Small intestine (tissue), 16 donors: ENCODE results near the gene GNB1L. TPM values are rescaled to one million over a fixed set of nuclear protein-coding genes. Genes with fewer than 3 reads are reported as not detected.

Experiments
- DNase-seq, 2 donors: peaks; one replicate each; pipeline versions ENCODE4 v3.0.0 to v3.0.0-alpha.2; 2013
- FAIRE-seq: peaks from 2 replicates; lab custom pipeline; 2012; peaks lifted over from hg19 to GRCh38; lab: Jason Lieb, UNC
- H3K27ac ChIP-seq, 3 donors: one replicate each; pipeline ENCODE4 v1.5.1; 2013; ENCODE audit warnings: low read length in 2 of 3, mild to moderate bottlenecking in 2 of 3, control low read depth in 1 of 3, inconsistent platforms in 1 of 3, low read depth in 1 of 3, moderate library complexity in 1 of 3
- H3K27me3 ChIP-seq, 3 donors: one replicate each; pipeline ENCODE4 v1.6.1; 2013; ENCODE audit warnings: low read length in 3 of 3, inconsistent platforms in 1 of 3; ENCODE audit not compliant: control insufficient read depth in 3 of 3, insufficient read depth in 3 of 3
- H3K36me3 ChIP-seq, 3 donors: one replicate each; pipeline ENCODE4 v1.6.1; 2013; ENCODE audit warnings: low read length in 3 of 3, inconsistent platforms in 1 of 3, low read depth in 1 of 3, mild to moderate bottlenecking in 1 of 3, moderate library complexity in 1 of 3; ENCODE audit not compliant: control insufficient read depth in 3 of 3, insufficient read depth in 2 of 3
- H3K4me1 ChIP-seq, 3 donors: one replicate each; pipeline ENCODE4 v1.6.1; 2013; ENCODE audit warnings: low read length in 2 of 3, inconsistent platforms in 1 of 3, low read depth in 1 of 3, mild to moderate bottlenecking in 1 of 3, moderate library complexity in 1 of 3; ENCODE audit not compliant: control insufficient read depth in 3 of 3, insufficient read depth in 2 of 3
- H3K4me3 ChIP-seq, 3 donors: one replicate each; pipeline ENCODE4 v1.5.1; 2013; ENCODE audit warnings: low read length in 3 of 3, control low read depth in 1 of 3, inconsistent platforms in 1 of 3, low read depth in 1 of 3, mild to moderate bottlenecking in 1 of 3, moderate library complexity in 1 of 3
- H3K9me3 ChIP-seq, 2 donors: one replicate each; pipeline ENCODE4 v1.6.1; 2013; ENCODE audit warnings: low read depth in 1 of 2, low read length in 1 of 2; ENCODE audit not compliant: control insufficient read depth in 2 of 2, insufficient read depth in 1 of 2
- WGBS, 3 donors: extraction: QIAGEN DNeasy Blood & Tissue Kit; methylation state at CpG; one replicate each; pipeline ENCODE4 v1.1.7; 2013; 5-methylcytosine and 5-hydroxymethylcytosine counted together
- long read RNA-seq, 10 donors: transcript quantifications; one replicate each; lab custom pipeline, GENCODE V29; 2026
- polyA plus RNA-seq, 4 donors: library from polyadenylated mRNA; stranded (reverse) in 3 of 4; unstranded in 1 of 4; fragments of 200-250 nt in 3 of 4; fragments of 120-200 nt in 1 of 4; gene quantifications; one replicate each; pipeline versions ENCODE4 v1.2.1 to v1.2.3, GENCODE V29; 2013
- donor health status: healthy with polysubstance abuse.
- donor health status: control.
- donor health status: control.
- donor health status: Bipolar disorder and iron deficiency.
- donor health status: healthy.

GNB1L gene
- 10 to 100 TPM in 2 of 4 donors, 1 to 10 TPM in 2; 4.0 to 18.9 (median 9.8) TPM for polyA plus RNA-seq
- long read RNA-seq, donor 1, full-length matches to known transcripts: 3 of 3 reads
- long read RNA-seq, donor 1, partial matches to known transcripts: 0 of 3 reads
- long read RNA-seq, donor 1, other reads (novel, unspliced or antisense): 0 of 3 reads
- long read RNA-seq, donor 2, full-length matches to known transcripts: 1 of 9 reads
- long read RNA-seq, donor 2, partial matches to known transcripts: 8 of 9 reads
- long read RNA-seq, donor 2, other reads (novel, unspliced or antisense): 0 of 9 reads
- long read RNA-seq, donor 3: 0 reads
- long read RNA-seq, donor 4: 0 reads
- long read RNA-seq, donor 5: 0 reads
- long read RNA-seq, donor 6, full-length matches to known transcripts: 2 of 17 reads
- long read RNA-seq, donor 6, partial matches to known transcripts: 15 of 17 reads
- long read RNA-seq, donor 6, other reads (novel, unspliced or antisense): 0 of 17 reads
- long read RNA-seq, donor 7, full-length matches to known transcripts: 1 of 1 reads
- long read RNA-seq, donor 7, partial matches to known transcripts: 0 of 1 reads
- long read RNA-seq, donor 7, other reads (novel, unspliced or antisense): 0 of 1 reads
- long read RNA-seq, donor 8: 0 reads
- long read RNA-seq, donor 9, partial matches to known transcripts: 8 of 8 reads
- long read RNA-seq, donor 9, other reads (novel, unspliced or antisense): 0 of 8 reads
- long read RNA-seq, donor 10, full-length matches to known transcripts: 1 of 1 reads
- long read RNA-seq, donor 10, partial matches to known transcripts: 0 of 1 reads
- long read RNA-seq, donor 10, other reads (novel, unspliced or antisense): 0 of 1 reads

- peak within 1 kb of the TSS; percentile 70 to 94 (median 90) for H3K4me3 ChIP-seq
- peaks cover 4 to 30% (median 4%) of the 10 kb centered on the region in 3 donors for H3K36me3 ChIP-seq
- H3K4me1 ChIP-seq: peaks cover 0 to 36% (median 10%) of the 10 kb centered on the region in 3 donors
- peak within 1 kb of the TSS; percentile 89 to 94 (median 93) for H3K27ac ChIP-seq
- H3K27me3 ChIP-seq: no peaks in the 10 kb centered on the region
- H3K9me3 ChIP-seq: no peaks in the 10 kb centered on the region
- 0 to 1% (median 0%) methylated on average over 68 to 81 of the region's 81 CpGs for WGBS, 3 donors
- DNase-seq: peak; percentile 96 to 100
- no peak for FAIRE-seq
Measured at GRCh38 chr22:19854778-19855503, at the start of gene GNB1L, which contains the start of gene RTL10. Gene GNB1L, minus strand, starts transcription at chr22:19854874. Its CDS starts 33,519 bp downstream, at chr22:19821355. Gene RTL10, minus strand, starts transcription at chr22:19854874. Its CDS starts 2,613 bp downstream, at chr22:19852261.

GRCh38 chr22:19904174-19904856 is 49.6 kb upstream of the GNB1L start:
- H3K4me3 ChIP-seq: no peak overlapping the region
- H3K27ac ChIP-seq: no peak overlapping the region
- DNase-seq: no peak
- H3K4me1 ChIP-seq: no peaks in the 10 kb centered on the region
- FAIRE-seq: no peak
- peaks cover 0 to 56% (median 0%) of the 10 kb centered on the region in 3 donors for H3K36me3 ChIP-seq
- H3K9me3 ChIP-seq: no peaks in the 10 kb centered on the region
- no peaks in the 10 kb centered on the region for H3K27me3 ChIP-seq
- 84 to 91% (median 90%) methylated on average over 16 of the region's 16 CpGs for WGBS, 3 donors

- peaks cover 0 to 63% (median 0%) of the 10 kb centered on the region in 3 donors for H3K36me3 ChIP-seq
- FAIRE-seq: no peak
- no peaks in the 10 kb centered on the region for H3K9me3 ChIP-seq
- H3K27me3 ChIP-seq: no peaks in the 10 kb centered on the region
- DNase-seq: no peak
- no peak overlapping the region for H3K27ac ChIP-seq
- WGBS, 3 donors: 83 to 89% (median 88%) methylated on average over 7 to 12 of the region's 12 CpGs
- no peak overlapping the region for H3K4me3 ChIP-seq
- no peaks in the 10 kb centered on the region for H3K4me1 ChIP-seq
Measured at GRCh38 chr22:19903513-19903912, 48.8 kb upstream of the GNB1L start.

GRCh38 chr22:19903031-19903430 is 48.4 kb upstream of the GNB1L start:
- no peaks in the 10 kb centered on the region for H3K9me3 ChIP-seq
- DNase-seq (no peak), FAIRE-seq (no peak)
- no peak overlapping the region for H3K27ac ChIP-seq
- no peaks in the 10 kb centered on the region for H3K27me3 ChIP-seq
- peaks cover 0 to 61% (median 1%) of the 10 kb centered on the region in 3 donors for H3K36me3 ChIP-seq
- 86 to 94% (median 93%) methylated on average over 9 of the region's 9 CpGs for WGBS, 3 donors
- H3K4me1 ChIP-seq: no peaks in the 10 kb centered on the region
- no peak overlapping the region for H3K4me3 ChIP-seq

GRCh38 chr22:19902245-19902715 is 47.6 kb upstream of the GNB1L start:
- H3K9me3 ChIP-seq: no peaks in the 10 kb centered on the region
- 91 to 95% (median 92%) methylated on average over 7 of the region's 7 CpGs for WGBS, 3 donors
- H3K27ac ChIP-seq: no peak overlapping the region
- no peaks in the 10 kb centered on the region for H3K27me3 ChIP-seq
- H3K4me1 ChIP-seq: no peaks in the 10 kb centered on the region
- H3K36me3 ChIP-seq: peaks cover 0 to 68% (median 2%) of the 10 kb centered on the region in 3 donors
- FAIRE-seq (no peak), DNase-seq (no peak)
- H3K4me3 ChIP-seq: no peak overlapping the region

GRCh38 chr22:19901577-19902244 is 47.0 kb upstream of the GNB1L start:
- WGBS, 3 donors: 87 to 93% (median 93%) methylated on average over 11 of the region's 11 CpGs
- H3K36me3 ChIP-seq: peaks cover 0 to 73% (median 2%) of the 10 kb centered on the region in 3 donors
- no peaks in the 10 kb centered on the region for H3K9me3 ChIP-seq
- DNase-seq (no peak), FAIRE-seq (no peak)
- no peaks in the 10 kb centered on the region for H3K4me1 ChIP-seq
- no peak overlapping the region for H3K27ac ChIP-seq
- H3K27me3 ChIP-seq: no peaks in the 10 kb centered on the region
- H3K4me3 ChIP-seq: no peak overlapping the region

- Histone ChIP-seq H3K36me3 (peaks cover 0 to 71% (median 2%) of the 10 kb centered on the region in 3 donors), H3K27ac (no peak overlapping the region), H3K27me3 (no peaks in the 10 kb centered on the region), H3K9me3 (no peaks in the 10 kb centered on the region), H3K4me1 (no peaks in the 10 kb centered on the region), H3K4me3 (no peak overlapping the region)
- FAIRE-seq: no peak
- DNase-seq: peak; percentile 26 to 73
- WGBS, 3 donors: 51 to 74% (median 65%) methylated on average over 13 of the region's 13 CpGs
Measured at GRCh38 chr22:19900707-19901436, 46.2 kb upstream of the GNB1L start.
